HepG2 (cell line): Measurements from ENCODE around the gene CPEB3. TPM values are rescaled to one million over a fixed set of nuclear protein-coding genes. Genes with fewer than 3 reads are reported as not detected.

Source experiments
- ATF1 ChIP-seq: IDR thresholded peaks from 2 replicates; pipeline ENCODE4 v1.6.1; 2016; ENCODE audit warnings: mild to moderate bottlenecking, control low read depth
- ATF6 ChIP-seq: sonication (generic); formaldehyde crosslinking; conservative IDR thresholded peaks from 2 replicates; pipeline ENCODE4 v1.4.0; 2020; ENCODE audit warnings: missing genetic modification reagents
- ELF4 ChIP-seq: sonication (generic); formaldehyde crosslinking; IDR thresholded peaks from 2 replicates; pipeline ENCODE4 v1.5.0; 2020; ENCODE audit warnings: missing genetic modification reagents, mild to moderate bottlenecking, moderate library complexity, borderline replicate concordance
- GATAD2A ChIP-seq: IDR thresholded peaks from 2 replicates; pipeline ENCODE4 v1.6.1; 2016
- GTF2F1 ChIP-seq: fragments of 150-350 bp; IDR thresholded peaks from 2 replicates; pipeline ENCODE4 v1.6.1; 2014; ENCODE audit warnings: low read length
- HCFC1 ChIP-seq: fragments of 150-350 bp; IDR thresholded peaks from 2 replicates; pipeline ENCODE4 v1.6.1; 2014; ENCODE audit warnings: low read depth, low read length
- LBX2 ChIP-seq: sonication (generic); formaldehyde crosslinking; IDR thresholded peaks from 2 replicates; pipeline ENCODE4 v1.5.0; 2020; ENCODE audit warnings: missing genetic modification reagents, mild to moderate bottlenecking, borderline replicate concordance
- PAX8 ChIP-seq: sonication (generic); formaldehyde crosslinking; IDR thresholded peaks from 2 replicates; pipeline ENCODE4 v1.8.0; 2022; ENCODE audit warnings: mild to moderate bottlenecking, missing genetic modification reagents, borderline replicate concordance
- RAD21 ChIP-seq: fragments of 450-650 bp; formaldehyde crosslinking; IDR thresholded peaks from 2 replicates; pipeline ENCODE4 v1.5.0; 2020; ENCODE audit warnings: mild to moderate bottlenecking
- SMAD9 ChIP-seq: sonication (generic); formaldehyde crosslinking; IDR thresholded peaks from 2 replicates; pipeline ENCODE4 v1.5.1; 2020; ENCODE audit warnings: mild to moderate bottlenecking, missing genetic modification reagents
- TBX3 ChIP-seq: fragments of 450-650 bp; IDR thresholded peaks from 2 replicates; pipeline ENCODE4 v1.6.1; 2017; ENCODE audit warnings: antibody characterized with exemption, mild to moderate bottlenecking, inconsistent platforms, borderline replicate concordance
- TEAD2 ChIP-seq: sonication (generic); formaldehyde crosslinking; IDR thresholded peaks from 2 replicates; pipeline ENCODE4 v1.9.0; 2021; ENCODE audit warnings: missing genetic modification reagents
- TSC22D2 ChIP-seq: sonication (generic); formaldehyde crosslinking; IDR thresholded peaks from 2 replicates; pipeline ENCODE4 v1.5.1; 2020; ENCODE audit warnings: missing genetic modification reagents, mild to moderate bottlenecking, borderline replicate concordance
- U2AF2 ChIP-seq: fragments of 200-400 bp; formaldehyde crosslinking; IDR thresholded peaks from 2 replicates; pipeline ENCODE4 v1.6.1; 2017; ENCODE audit warnings: low read depth, mild to moderate bottlenecking, low read length
- ZBTB21 ChIP-seq: sonication (generic); formaldehyde crosslinking; IDR thresholded peaks from 2 replicates; pipeline ENCODE4 v1.4.0; 2020; ENCODE audit warnings: missing genetic modification reagents
- ZBTB4 ChIP-seq: sonication (generic); formaldehyde crosslinking; IDR thresholded peaks from 2 replicates; pipeline ENCODE4 v1.4.0; 2020; ENCODE audit warnings: missing genetic modification reagents, mild to moderate bottlenecking, borderline replicate concordance
- ZMAT3 ChIP-seq: sonication (generic); formaldehyde crosslinking; conservative IDR thresholded peaks from 2 replicates; pipeline ENCODE4 v1.7.0; 2021; ENCODE audit warnings: missing genetic modification reagents
- ZNF225 ChIP-seq: sonication (generic); formaldehyde crosslinking; IDR thresholded peaks from 2 replicates; pipeline ENCODE4 v1.4.0; 2020; ENCODE audit warnings: mild to moderate bottlenecking, missing genetic modification reagents
- ZNF234 ChIP-seq: sonication (generic); formaldehyde crosslinking; conservative IDR thresholded peaks from 2 replicates; pipeline ENCODE4 v1.5.1; 2020; ENCODE audit warnings: mild to moderate bottlenecking, missing genetic modification reagents
- ZNF362 ChIP-seq: sonication (generic); formaldehyde crosslinking; IDR thresholded peaks from 2 replicates; pipeline ENCODE4 v1.4.0; 2020; ENCODE audit warnings: missing genetic modification reagents, mild to moderate bottlenecking, borderline replicate concordance
- ZNF562 ChIP-seq: sonication (generic); formaldehyde crosslinking; IDR thresholded peaks from 2 replicates; pipeline ENCODE4 v1.8.0; 2022; ENCODE audit warnings: missing genetic modification reagents, borderline replicate concordance
- ZNF605 ChIP-seq: sonication (generic); formaldehyde crosslinking; IDR thresholded peaks from 2 replicates; pipeline ENCODE4 v1.8.0; 2022; ENCODE audit warnings: mild to moderate bottlenecking, missing genetic modification reagents
- ZNF780A ChIP-seq: sonication (generic); formaldehyde crosslinking; IDR thresholded peaks from 2 replicates; pipeline ENCODE4 v1.8.0; 2022; ENCODE audit warnings: mild to moderate bottlenecking, missing genetic modification reagents, moderate library complexity
- polyA plus RNA-seq, 8 experiments: library from polyadenylated mRNA; depleted of rRNA in 3 of 8; stranded (reverse) in 7 of 8; unstranded in 1 of 8; fragments of >200 nt; fragmentation: Illumina TruSeq in 4 of 8; extraction: Trizol in 4 of 8; gene quantifications; 2 replicates each; pipeline versions ENCODE4 v1.2.1 to v1.2.3, GENCODE V29; 2011 to 2016; ENCODE audit warnings: low read depth in 4 of 8, missing spikeins in 1 of 8, mixed read lengths in 1 of 8; ENCODE audit not compliant: insufficient read depth in 1 of 8
- total RNA-seq, 5 experiments: library from RNA; depleted of rRNA; stranded (reverse); fragments of >200 nt; fragmentation: Illumina TruSeq; extraction: Trizol; gene quantifications; 2 replicates each; pipeline ENCODE4 v1.2.3, GENCODE V29; 2016; ENCODE audit warnings: low read depth in 1 of 5

Gene CPEB3
- total and polyA plus RNA-seq, 2 of the 13 experiments (the other 11 are each of a cell fraction or from before 2014, with no cell fraction given) = 0.66 to 0.70 TPM

- TF ChIP-seq ZNF562 (CRISPR knock-in tag) (no peak), ZBTB21 (CRISPR knock-in tag) (peak; percentile 73; the same call in 1 of the 2 replicates), TSC22D2 (peak; percentile 64; the same call in 1 of the 2 replicates), SMAD9 (CRISPR knock-in tag) (no peak), GATAD2A (CRISPR knock-in tag) (no peak), ZBTB4 (CRISPR knock-in tag) (no peak), ATF6 (CRISPR knock-in tag) (no peak), GTF2F1 (peak; percentile 52; the same call in 1 of the 2 replicates), ZNF605 (no peak; the same call in 1 of the 2 replicates), U2AF2 (no peak), TEAD2 (no peak), HCFC1 (peak; percentile 92), RAD21 (CRISPR knock-in tag) (peak; percentile 87), ELF4 (CRISPR knock-in tag) (no peak), PAX8 (CRISPR knock-in tag) (peak; percentile 78; the same call in 1 of the 2 replicates), ZNF780A (no peak), TBX3 (0 out of 2 replicates have a peak, but pooled peaks have one; percentile 36), ZMAT3 (CRISPR knock-in tag) (peak; percentile 74; the same call in 1 of the 2 replicates), ZNF362 (CRISPR knock-in tag) (peak; percentile 13; the same call in 1 of the 2 replicates), ZNF234 (CRISPR knock-in tag) (peak; percentile 77; the same call in 1 of the 2 replicates), ATF1 (CRISPR knock-in tag) (peak; percentile 79), ZNF225 (CRISPR knock-in tag) (peak; percentile 34; the same call in 1 of the 2 replicates), LBX2 (CRISPR knock-in tag) (no peak)
These were observed at the start of gene CPEB3, which contains the start of gene MARCHF5 (continued) for GRCh38 chr10:92290837-92291615.
